Liver (tissue), 10 donors: ENCODE data around the gene SGPL1. TPM values are rescaled to one million over a fixed set of nuclear protein-coding genes. Genes with fewer than 3 reads are reported as not detected.

Source experiments
- DNase-seq: peaks from one replicate; pipeline ENCODE4 v3.0.0-alpha.2; 2017; ENCODE audit warnings: low spot score
- H3K27ac ChIP-seq, 2 donors: one replicate each; pipeline ENCODE4 v1.7.0; 2013; ENCODE audit warnings: inconsistent platforms in 2 of 2, low read length in 2 of 2, control low read depth in 1 of 2, low read depth in 1 of 2, mild to moderate bottlenecking in 1 of 2
- H3K27me3 ChIP-seq, 4 donors: one replicate each; pipeline versions ENCODE4 v1.6.1 to v1.7.0; 2013; ENCODE audit warnings: low read length in 3 of 4, inconsistent platforms in 1 of 4, mild to moderate bottlenecking in 1 of 4, moderate library complexity in 1 of 4; ENCODE audit not compliant: control insufficient read depth in 4 of 4, insufficient read depth in 4 of 4
- H3K36me3 ChIP-seq, 4 donors: one replicate each; pipeline versions ENCODE4 v1.6.1 to v1.7.0; 2013; ENCODE audit warnings: low read length in 3 of 4, mild to moderate bottlenecking in 3 of 4, low read depth in 1 of 4, moderate library complexity in 1 of 4; ENCODE audit not compliant: control insufficient read depth in 4 of 4, insufficient read depth in 3 of 4
- H3K4me1 ChIP-seq, 4 donors: one replicate each; pipeline versions ENCODE4 v1.6.1 to v1.7.0; 2013; ENCODE audit warnings: low read length in 3 of 4, mild to moderate bottlenecking in 3 of 4, moderate library complexity in 1 of 4; ENCODE audit not compliant: control insufficient read depth in 4 of 4, insufficient read depth in 4 of 4
- H3K4me3 ChIP-seq, 3 donors: one replicate each; pipeline versions ENCODE4 v1.6.1 to v1.7.0; 2013; ENCODE audit warnings: low read length in 3 of 3, control low read depth in 1 of 3, low read depth in 1 of 3, mild to moderate bottlenecking in 1 of 3
- H3K9ac ChIP-seq, 2 donors: one replicate each; pipeline ENCODE4 v1.7.0; 2013; ENCODE audit warnings: low read length in 2 of 2, mild to moderate bottlenecking in 2 of 2, moderate library complexity in 2 of 2, control low read depth in 1 of 2, low read depth in 1 of 2
- H3K9me3 ChIP-seq, 4 donors: one replicate each; pipeline versions ENCODE4 v1.6.1 to v1.7.0; 2013; ENCODE audit warnings: low read length in 3 of 4; ENCODE audit not compliant: control insufficient read depth in 4 of 4
- ATF3 ChIP-seq: IDR thresholded peaks from 2 replicates; pipeline ENCODE4 v1.6.1; 2016; ENCODE audit warnings: antibody characterized with exemption
- CTCF ChIP-seq: fragments of 150-350 bp; IDR thresholded peaks from 2 replicates; pipeline ENCODE4 v1.5.1; 2017; ENCODE audit warnings: improper control_type of control experiment, low read depth, low read length; ENCODE audit not compliant: missing input control
- FOXA1 ChIP-seq: IDR thresholded peaks from 2 replicates; pipeline ENCODE4 v1.6.1; 2016; ENCODE audit warnings: antibody characterized with exemption
- FOXA2 ChIP-seq: IDR thresholded peaks from 2 replicates; pipeline ENCODE4 v1.6.1; 2016; ENCODE audit warnings: antibody characterized with exemption
- JUND ChIP-seq, 2 donors: IDR thresholded peaks; 2 replicates each; pipeline ENCODE4 v1.6.1; 2016; ENCODE audit warnings: antibody characterized with exemption in 2 of 2
- RAD21 ChIP-seq, 2 donors: IDR thresholded peaks; 2 replicates each; pipeline ENCODE4 v1.6.1; 2016; ENCODE audit warnings: antibody characterized with exemption in 2 of 2, mild to moderate bottlenecking in 2 of 2
- REST ChIP-seq: IDR thresholded peaks from 2 replicates; pipeline ENCODE4 v1.6.1; 2016; ENCODE audit warnings: antibody characterized with exemption, mild to moderate bottlenecking
- RXRA ChIP-seq, 2 donors: IDR thresholded peaks; 2 replicates each; pipeline ENCODE4 v1.6.1; 2017 to 2018; ENCODE audit warnings: antibody characterized with exemption in 2 of 2, mild to moderate bottlenecking in 1 of 2
- YY1 ChIP-seq: IDR thresholded peaks from 2 replicates; pipeline ENCODE4 v1.6.1; 2016; ENCODE audit warnings: antibody characterized with exemption, mild to moderate bottlenecking
- WGBS: extraction: QIAGEN DNeasy Blood & Tissue Kit; methylation state at CpG from one replicate; pipeline ENCODE4 v1.1.7; 2013; 5-methylcytosine and 5-hydroxymethylcytosine counted together
- polyA plus RNA-seq, 2 donors: library from polyadenylated mRNA; stranded (reverse) in 1 of 2; unstranded in 1 of 2; fragments of 200-250 nt in 1 of 2; fragments of >200 nt in 1 of 2; fragmentation: Nextera tagmentation in 1 of 2; extraction: Ambion mirVana in 1 of 2; gene quantifications; one replicate each; pipeline versions ENCODE4 v1.2.1 to v1.2.3, GENCODE V29; 2013 to 2015
- small RNA-seq: library from RNA; depleted of rRNA; stranded (forward); fragments of <200 nt; gene quantifications from one replicate; pipeline ENCODE3, GENCODE V24; 2014
- total RNA-seq, 2 donors: library from RNA; depleted of rRNA; stranded (reverse); fragments of >200 nt; gene quantifications; one replicate each; pipeline ENCODE4 v1.2.3, GENCODE V29; 2014
- donor health status: healthy.
- donor health status: healthy.
- donor health status: healthy.
- donor health status: healthy.
- donor health status: healthy.

SGPL1 gene
- total and polyA plus RNA-seq, 4 donors: 11.8 to 37.1 (median 16.8) TPM

GRCh38 chr10:70930263-70931000 is 114.7 kb downstream of the SGPL1 start:
- H3K27me3 ChIP-seq: peaks cover 0 to 3% (median 0%) of the 10 kb centered on the region in 4 donors
- no peak overlapping the region for H3K27ac ChIP-seq
- no peak overlapping the region for H3K9ac ChIP-seq
- DNase-seq: no peak
- no peaks in the 10 kb centered on the region for H3K36me3 ChIP-seq
- H3K4me3 ChIP-seq: no peak overlapping the region
- WGBS: 80% methylated on average over 17 of the region's 17 CpGs
- H3K4me1 ChIP-seq: no peaks in the 10 kb centered on the region
- no peaks in the 10 kb centered on the region for H3K9me3 ChIP-seq
- TF ChIP-seq REST (no peak), RAD21 (IDR thresholded peaks at IDR 0.05) (no peak), RXRA (IDR thresholded peaks at IDR 0.05) (no peak), ATF3 (no peak), JUND (IDR thresholded peaks at IDR 0.05) (no peak), FOXA2 (no peak), FOXA1 (no peak), CTCF (no peak), YY1 (no peak)

Small RNA genes within 50 kb of the gene (small RNA-seq; reads per million reads assigned to genes)
- gene RPS26P40: not detected

Other genes starting within 250 kb of the SGPL1 start
- gene PRF1, start 213.2 kb upstream of the SGPL1 start, total RNA-seq: 1 to 10 TPM; 2.8 TPM
- 1 to 10 TPM; 2.5 to 3.1 TPM for gene PRF1, start 213.2 kb upstream of the SGPL1 start, polyA plus RNA-seq
- under 1 TPM; 0.09 to 0.33 TPM for gene ADAMTS14, start 143.4 kb upstream of the SGPL1 start, total RNA-seq
- gene ADAMTS14, start 143.4 kb upstream of the SGPL1 start, polyA plus RNA-seq: under 1 TPM; 0.13 to 0.14 TPM
- not detected for gene TBATA, start 30.6 kb upstream of the SGPL1 start, total RNA-seq
- gene TBATA, start 30.6 kb upstream of the SGPL1 start, polyA plus RNA-seq: not detected
- gene PCBD1, start 72.6 kb downstream of the SGPL1 start, total RNA-seq: 10 to 100 TPM; 72.0 to 99.8 TPM
- gene PCBD1, start 72.6 kb downstream of the SGPL1 start, polyA plus RNA-seq: 100 to 1,000 TPM; 243 to 458 TPM